K562 (cell line): ENCODE results near the gene COL26A1. TPM values are rescaled to one million over a fixed set of nuclear protein-coding genes. Genes with fewer than 3 reads are reported as not detected.
A peak's percentile ranks its signal among the peaks of the same experiment; 100 is the strongest.

Experiments
- CREB1 ChIP-seq, 2 experiments: sonication (generic) in 1 of 2; formaldehyde crosslinking in 1 of 2; IDR thresholded peaks; 2 replicates each; pipeline versions ENCODE4 v1.6.1 to v1.8.0; 2012 to 2022; ENCODE audit warnings: inconsistent platforms in 1 of 2, mild to moderate bottlenecking in 1 of 2, missing genetic modification reagents in 1 of 2, moderate library complexity in 1 of 2
- ERF ChIP-seq: fragments of 450-650 bp; formaldehyde crosslinking; IDR thresholded peaks from 2 replicates; pipeline ENCODE4 v1.4.0; 2020; ENCODE audit warnings: mild to moderate bottlenecking, mixed read lengths
- GTF3C2 ChIP-seq: IDR thresholded peaks from 3 replicates; pipeline ENCODE4 v1.6.1; 2011; ENCODE audit warnings: borderline replicate concordance, mild to moderate bottlenecking, moderate library complexity; ENCODE audit not compliant: insufficient read length; ENCODE audit errors: extremely low read depth
- HCFC1 ChIP-seq: IDR thresholded peaks from 2 replicates; pipeline ENCODE4 v1.6.1; 2012; ENCODE audit warnings: low read depth, low read length, improper control_type of control experiment
- KAT7 ChIP-seq: sonication (generic); formaldehyde crosslinking; IDR thresholded peaks from 2 replicates; pipeline ENCODE4 v1.8.0; 2022; ENCODE audit warnings: missing genetic modification reagents, mild to moderate bottlenecking, borderline replicate concordance
- MTA3 ChIP-seq: fragments of 450-650 bp; formaldehyde crosslinking; IDR thresholded peaks from 2 replicates; pipeline ENCODE4 v1.6.1; 2017; ENCODE audit warnings: mild to moderate bottlenecking, borderline replicate concordance
- NR2C1 ChIP-seq, 2 experiments: fragments of 450-650 bp; IDR thresholded peaks; 2 replicates each; pipeline ENCODE4 v1.6.1; 2017; ENCODE audit warnings: mild to moderate bottlenecking in 2 of 2, antibody characterized with exemption in 1 of 2, inconsistent platforms in 1 of 2, missing compliant biosample characterization in 1 of 2, missing genetic modification characterization in 1 of 2
- THRB ChIP-seq: fragments of 450-650 bp; formaldehyde crosslinking; conservative IDR thresholded peaks from 2 replicates; pipeline ENCODE4 v1.4.0; 2022; ENCODE audit warnings: mild to moderate bottlenecking, missing genetic modification characterization
- YBX1 ChIP-seq: fragments of 450-650 bp; IDR thresholded peaks from 2 replicates; pipeline ENCODE4 v1.7.1; 2016; ENCODE audit warnings: mild to moderate bottlenecking
- polyA plus RNA-seq, 8 experiments: library from polyadenylated mRNA; depleted of rRNA in 4 of 8; stranded (reverse) in 5 of 8; unstranded in 3 of 8; fragments of >200 nt; fragmentation: Nextera tagmentation in 2 of 8; fragmentation: Illumina TruSeq in 1 of 8; extraction: Ambion mirVana in 2 of 8; extraction: Trizol in 1 of 8; gene quantifications; 2 replicates each; pipeline versions ENCODE4 v1.2.1 to v1.2.3, GENCODE V29; 2011 to 2014; ENCODE audit warnings: inconsistent platforms in 1 of 8, missing spikeins in 1 of 8
- total RNA-seq, 7 experiments: library from RNA; depleted of rRNA in 6 of 7; stranded (reverse); fragments of >200 nt in 6 of 7; fragmentation: Illumina TruSeq in 2 of 7; extraction: Trizol in 2 of 7; gene quantifications; 2 replicates each; pipeline versions ENCODE4 v1.2.1 to v1.2.3, GENCODE V29; 2011 to 2021; ENCODE audit warnings: low replicate concordance in 1 of 7

Gene COL26A1
- total and polyA plus RNA-seq, 9 of the 15 experiments (the other 6 are each of a cell fraction or from before 2014, with no cell fraction given): 0.04 to 0.39 (median 0.07) TPM; not detected in 5

- TF ChIP-seq HCFC1 (no peak), CREB1 (IDR thresholded peaks at IDR 0.05) (no peak), CREB1 (CRISPR knock-in tag; IDR thresholded peaks at IDR 0.05) (no peak), THRB (CRISPR knock-in tag) (peak; percentile 82; the same call in 1 of the 2 replicates), KAT7 (CRISPR knock-in tag) (no peak), NR2C1 (IDR thresholded peaks at IDR 0.05) (no peak), NR2C1 (tag; IDR thresholded peaks at IDR 0.05) (no peak), YBX1 (no peak), ERF (CRISPR knock-in tag) (no peak), MTA3 (no peak), GTF3C2 (no peak)
These were observed 38.9 kb downstream of the COL26A1 start (continued) for GRCh38 chr7:101401390-101402080.
